ENCODE data around the gene EXOC7. TPM values are rescaled to one million over a fixed set of nuclear protein-coding genes. Genes with fewer than 3 reads are reported as not detected.

The EXOC7 gene
- total RNA-seq, 2 experiments from 2014 or later: 122 to 173 TPM

DNA sequence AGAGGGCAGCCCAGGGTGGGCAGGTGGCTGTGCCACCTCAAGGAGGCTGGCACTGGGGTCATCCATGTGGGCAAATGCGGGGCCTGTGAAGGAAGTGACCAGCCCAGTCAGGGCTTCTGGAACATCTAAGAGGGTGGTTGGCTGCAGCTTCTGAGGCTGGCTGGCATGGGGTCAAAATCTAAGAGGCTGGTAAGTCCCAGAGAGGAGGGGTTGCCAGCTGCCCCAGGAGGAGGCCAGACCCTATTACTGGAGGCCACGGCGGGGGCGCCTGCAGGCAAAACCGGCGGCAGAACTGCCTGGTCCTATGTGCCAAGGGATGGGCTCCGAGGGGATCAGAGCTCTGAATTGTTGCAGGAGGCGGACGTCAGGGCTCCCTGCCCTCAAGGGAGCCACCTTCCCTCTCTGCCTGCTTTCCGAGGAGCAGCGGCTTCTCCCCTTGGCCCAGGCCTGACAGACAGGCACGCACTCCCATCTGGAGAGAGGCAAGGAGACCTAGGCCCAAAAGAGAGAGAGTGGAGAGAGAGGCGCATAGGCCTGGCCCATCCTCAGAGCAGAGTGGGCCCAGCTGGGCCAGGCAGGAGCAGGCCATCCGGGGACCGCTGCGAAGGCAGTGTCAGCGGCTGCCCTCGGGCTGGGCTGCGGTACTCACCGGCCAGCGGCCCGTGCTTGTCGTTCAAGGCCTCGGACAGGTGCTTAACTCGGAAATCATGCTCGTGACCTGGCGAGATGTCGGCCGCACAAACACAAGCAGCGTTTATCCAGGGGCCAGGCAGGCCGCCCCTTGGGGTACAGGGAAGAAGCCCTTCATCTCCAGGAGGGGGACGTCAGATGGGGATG lies 13.7 kb downstream of the EXOC7 start:
- H3K9me3 ChIP-seq (ENCODE audit: low read length): no peaks in the 10 kb centered on the region
- H3K4me3 ChIP-seq (ENCODE audit: low read depth, low read length, poor library complexity, severe bottlenecking): no peak overlapping the region
- H3K4me1 ChIP-seq (ENCODE audit: insufficient read depth, low read length, poor library complexity, severe bottlenecking): no peaks in the 10 kb centered on the region
- TF ChIP-seq EZH2phosphoT487 (IDR thresholded peaks at IDR 0.05; ENCODE audit: borderline replicate concordance, low read depth, low read length): no peak
- TF ChIP-seq, protein P1, sequence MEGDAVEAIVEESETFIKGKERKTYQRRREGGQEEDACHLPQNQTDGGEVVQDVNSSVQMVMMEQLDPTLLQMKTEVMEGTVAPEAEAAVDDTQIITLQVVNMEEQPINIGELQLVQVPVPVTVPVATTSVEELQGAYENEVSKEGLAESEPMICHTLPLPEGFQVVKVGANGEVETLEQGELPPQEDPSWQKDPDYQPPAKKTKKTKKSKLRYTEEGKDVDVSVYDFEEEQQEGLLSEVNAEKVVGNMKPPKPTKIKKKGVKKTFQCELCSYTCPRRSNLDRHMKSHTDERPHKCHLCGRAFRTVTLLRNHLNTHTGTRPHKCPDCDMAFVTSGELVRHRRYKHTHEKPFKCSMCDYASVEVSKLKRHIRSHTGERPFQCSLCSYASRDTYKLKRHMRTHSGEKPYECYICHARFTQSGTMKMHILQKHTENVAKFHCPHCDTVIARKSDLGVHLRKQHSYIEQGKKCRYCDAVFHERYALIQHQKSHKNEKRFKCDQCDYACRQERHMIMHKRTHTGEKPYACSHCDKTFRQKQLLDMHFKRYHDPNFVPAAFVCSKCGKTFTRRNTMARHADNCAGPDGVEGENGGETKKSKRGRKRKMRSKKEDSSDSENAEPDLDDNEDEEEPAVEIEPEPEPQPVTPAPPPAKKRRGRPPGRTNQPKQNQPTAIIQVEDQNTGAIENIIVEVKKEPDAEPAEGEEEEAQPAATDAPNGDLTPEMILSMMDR (conservative IDR thresholded peaks at IDR 0.05; ENCODE audit: low read length): no peak
- no peak overlapping the region for H2AFZ ChIP-seq (ENCODE audit: low read length)
- POLR2A ChIA-PET: interaction anchor here (1.5 kb wide), 1 partner anchor 13 kb away, joined by 4 read pairs; the partner anchor contains the start of gene EXOC7
- DNase-seq (ENCODE audit: low spot score): no peak
- no peaks in the 10 kb centered on the region for H4K20me1 ChIP-seq (ENCODE audit: insufficient read depth, low read length)
- H3K36me3 ChIP-seq (ENCODE audit: insufficient read depth, low read length): peaks cover 71% of the 10 kb centered on the region
- intact Hi-C loops (cut with micrococcal nuclease; ENCODE audit: unreplicated experiment): no loop called here
- no TSS peak for BruUV-seq (replicated peaks)
- no peaks in the 10 kb centered on the region for H3K79me2 ChIP-seq (ENCODE audit: insufficient read depth, low read depth, low read length)
- no peaks in the 10 kb centered on the region for H3K9me2 ChIP-seq (ENCODE audit: insufficient read depth, low read length)
- CTCF ChIA-PET (ENCODE audit: unreplicated experiment): interaction anchor here (1.6 kb wide), 1 partner anchor 76 kb away, joined by 4 read pairs; no protein-coding TSS in a partner anchor
- no peak overlapping the region for H3K27ac ChIP-seq (ENCODE audit: low read depth, low read length, poor library complexity, severe bottlenecking)
- no peak overlapping the region for H3K4me2 ChIP-seq (ENCODE audit: low read length)

GRCh38 chr17:76088868-76089576 lies 14.6 kb downstream of the EXOC7 start:
- Histone ChIP-seq H3K9me2 (ENCODE audit: insufficient read depth, low read length) (no peaks in the 10 kb centered on the region), H3K79me2 (ENCODE audit: insufficient read depth, low read depth, low read length) (no peaks in the 10 kb centered on the region), H2AFZ (ENCODE audit: low read length) (no peak overlapping the region), H3K4me2 (ENCODE audit: low read length) (no peak overlapping the region), H3K36me3 (ENCODE audit: insufficient read depth, low read length) (peaks cover 71% of the 10 kb centered on the region), H3K4me3 (ENCODE audit: low read depth, low read length, poor library complexity, severe bottlenecking) (no peak overlapping the region), H4K20me1 (ENCODE audit: insufficient read depth, low read length) (no peaks in the 10 kb centered on the region), H3K9me3 (ENCODE audit: low read length) (no peaks in the 10 kb centered on the region), H3K27ac (ENCODE audit: low read depth, low read length, poor library complexity, severe bottlenecking) (no peak overlapping the region), H3K4me1 (ENCODE audit: insufficient read depth, low read length, poor library complexity, severe bottlenecking) (no peaks in the 10 kb centered on the region)
- intact Hi-C loops (cut with micrococcal nuclease; ENCODE audit: unreplicated experiment): no loop called here
- CTCF ChIA-PET (ENCODE audit: unreplicated experiment): interaction anchor here (1.6 kb wide), 1 partner anchor 75 kb away, joined by 4 read pairs; no protein-coding TSS in a partner anchor
- DNase-seq (ENCODE audit: low spot score): no peak
- BruUV-seq (replicated peaks): no TSS peak
- TF ChIP-seq, protein P1 (conservative IDR thresholded peaks at IDR 0.05; ENCODE audit: low read length): no peak
- no peak for TF ChIP-seq EZH2phosphoT487 (IDR thresholded peaks at IDR 0.05; ENCODE audit: borderline replicate concordance, low read depth, low read length)
- POLR2A ChIA-PET: interaction anchor here (1.5 kb wide), 1 partner anchor 14 kb away, joined by 4 read pairs; the partner anchor contains the start of gene EXOC7

Data from OCI-LY7 (cell line).